ENCODE results near the gene SUGCT. TPM values are rescaled to one million over a fixed set of nuclear protein-coding genes. Genes with fewer than 3 reads are reported as not detected.

SUGCT gene
- total and polyA plus RNA-seq, 2 of the 8 experiments (the other 6 are each of a cell fraction or from before 2014, with no cell fraction given): 2.8 to 5.4 TPM

DNA sequence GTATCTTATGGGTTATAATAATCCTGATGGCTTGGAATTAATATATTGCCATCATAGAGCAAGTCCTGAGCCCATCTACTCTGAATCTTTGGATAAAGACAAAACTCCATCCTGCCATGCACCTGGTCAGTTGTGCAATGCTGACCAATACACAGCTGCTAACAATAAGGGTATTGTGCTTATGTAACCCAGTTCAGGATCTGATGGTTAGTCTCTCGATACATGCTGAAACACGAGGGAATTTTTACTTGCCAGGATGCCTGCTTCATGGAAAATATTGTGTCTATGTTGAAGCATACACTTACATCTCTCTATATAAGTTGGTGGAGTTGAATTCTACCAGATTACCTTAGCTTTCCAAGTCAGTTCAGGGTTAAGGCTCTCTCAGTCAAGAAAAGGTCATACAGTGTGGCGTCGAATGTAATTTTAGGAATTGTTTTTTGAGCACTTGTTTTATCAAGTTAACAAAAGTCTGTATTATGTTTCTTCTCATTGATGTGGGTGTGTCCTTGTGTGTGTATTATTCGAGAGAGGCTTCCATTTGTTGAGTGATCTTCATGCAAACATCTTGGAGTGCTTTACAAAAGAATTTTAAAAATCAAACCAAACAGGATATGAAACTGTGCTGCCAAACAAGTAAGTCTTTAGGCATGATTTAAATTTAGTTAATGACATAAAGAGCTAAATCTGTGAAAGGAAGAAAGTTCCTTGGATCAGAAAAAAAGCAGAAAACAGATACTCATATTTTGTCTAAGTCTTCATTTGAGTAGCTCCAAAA is 449.1 kb downstream of the SUGCT start:
- no peaks in the 10 kb centered on the region for H3K9me3 ChIP-seq (ENCODE audit: insufficient read depth in 2 of 2, low read depth in 1 of 2, low read length in 1 of 2)
- H2AK5ac ChIP-seq (ENCODE audit: low read depth, low read length): no peak overlapping the region
- ChIA-PET CTCF (ENCODE audit: partially characterized antibody) (interaction anchor here (1.0 to 2.1 kb wide), 5 partner anchors 14 to 143 kb away, joined by 3 to 6 read pairs (median 4); no protein-coding TSS in a partner anchor), POLR2A (ENCODE audit: partially characterized antibody) (interaction anchor here (0.8 kb wide), 1 partner anchor 14 kb away, joined by 3 read pairs; no protein-coding TSS in a partner anchor)
- no peak overlapping the region for H3K4me3 ChIP-seq (ENCODE audit: extremely low read depth in 1 of 4, insufficient read depth in 2 of 4, low read depth in 3 of 4, low read length in 4 of 4)
- H2BK120ac ChIP-seq (replicated peaks; ENCODE audit: low read depth, low read length): no peak overlapping the region
- H3K23me2 ChIP-seq (ENCODE audit: low read depth, low read length): no peaks in the 10 kb centered on the region
- no peaks in the 10 kb centered on the region for H4K20me1 ChIP-seq (replicated peaks in 1 of 2; ENCODE audit: control insufficient read depth in 1 of 2, insufficient read depth in 2 of 2, low read length in 2 of 2)
- H2BK20ac ChIP-seq (ENCODE audit: low read length): no peak overlapping the region
- H3K14ac ChIP-seq (ENCODE audit: insufficient read length): no peak overlapping the region
- H4K8ac ChIP-seq (ENCODE audit: extremely low read depth, insufficient read depth, low read length): no peak overlapping the region
- no peak overlapping the region for H3K4ac ChIP-seq (replicated peaks; ENCODE audit: insufficient read length, low read depth, low read length)
- H3K27me3 ChIP-seq (replicated peaks in 1 of 4; ENCODE audit: control insufficient read depth in 3 of 4, extremely low read depth in 1 of 4, insufficient read depth in 3 of 4, low read length in 3 of 4): no peaks in the 10 kb centered on the region
- H2AFZ ChIP-seq (ENCODE audit: low read length): no peak overlapping the region
- no peak overlapping the region for H4K5ac ChIP-seq (ENCODE audit: insufficient read length, low read depth, low read length)
- H3K79me1 ChIP-seq (ENCODE audit: low read depth, low read length): no peaks in the 10 kb centered on the region
- H3K23ac ChIP-seq (ENCODE audit: insufficient read length): no peak overlapping the region
- H3K4me1 ChIP-seq (replicated peaks in 1 of 4; ENCODE audit: control insufficient read depth in 3 of 4, insufficient read depth in 4 of 4, low read length in 3 of 4): peaks cover 0 to 5% (median 0%) of the 10 kb centered on the region in 4 experiments; a peak in 1 of 7 replicates
- H4K91ac ChIP-seq (replicated peaks; ENCODE audit: insufficient read length, low read length): no peak overlapping the region
- no peak overlapping the region for H2BK5ac ChIP-seq (ENCODE audit: low read depth, low read length)
- peak overlapping the region; percentile 7; the same call in 1 of the 2 replicates for H2BK12ac ChIP-seq (ENCODE audit: low read depth, low read length)
- no peak overlapping the region for H3K4me2 ChIP-seq (ENCODE audit: insufficient read depth in 1 of 2, low read depth in 2 of 2, low read length in 2 of 2)
- FAIRE-seq: peak; percentile 42
- H3K18ac ChIP-seq (ENCODE audit: extremely low read depth, low read length): no peak overlapping the region
- no peak for DNase-seq (ENCODE audit: low read depth in 1 of 2, low spot score in 2 of 2)
- no peak overlapping the region for H2BK15ac ChIP-seq (ENCODE audit: low read length)
- no peak overlapping the region for H3K27ac ChIP-seq (ENCODE audit: low read depth, low read length)
- no peaks in the 10 kb centered on the region for H3K36me3 ChIP-seq (ENCODE audit: control insufficient read depth in 2 of 4, insufficient read depth in 4 of 4, low read length in 3 of 4)
- no peak overlapping the region for H3K56ac ChIP-seq (replicated peaks; ENCODE audit: insufficient read length, low read depth, low read length)
- 87% methylated on average over 5 of the region's 5 CpGs; no CpG with 5 or more reads in 1 of the 2 experiments for WGBS, 2 experiments (ENCODE audit: extremely low coverage in 1 of 2, insufficient coverage in 1 of 2, insufficient read length in 1 of 2, insufficient replicate concordance in 2 of 2, low coverage in 1 of 2, low lambda C conversion rate in 2 of 2, missing lambda C conversion rate in 1 of 2)
- H3K9ac ChIP-seq (replicated peaks in 1 of 4; ENCODE audit: extremely low read depth in 1 of 4, low read depth in 3 of 4, low read length in 3 of 4): no peak overlapping the region
- no peaks in the 10 kb centered on the region for H3K79me2 ChIP-seq (ENCODE audit: control insufficient read depth in 1 of 2, insufficient read depth in 2 of 2, low read length in 2 of 2)
- TF ChIP-seq TAF7 (optimal IDR thresholded peaks at IDR 0.05; ENCODE audit: borderline replicate concordance, low read depth, low read length) (no peak), CTCF (IDR thresholded peaks at IDR 0.05; ENCODE audit: control extremely low read depth in 1 of 3, insufficient read depth in 1 of 3, low read depth in 1 of 3, low read length in 3 of 3) (no peak), SIN3A (conservative IDR thresholded peaks at IDR 0.05 in 1 of 2, IDR thresholded peaks at IDR 0.05 in 1 of 2; ENCODE audit: low read depth in 1 of 2, low read length in 2 of 2) (no peak), SP1 (IDR thresholded peaks at IDR 0.05; ENCODE audit: low read depth, low read length) (no peak), BCL11A (IDR thresholded peaks at IDR 0.05; ENCODE audit: low read depth in 2 of 2, low read length in 2 of 2) (no peak), ATF2 (IDR thresholded peaks at IDR 0.05; ENCODE audit: low read length) (no peak), JUND (IDR thresholded peaks at IDR 0.05; ENCODE audit: low read length) (no peak)
